PC-9 (cell line): ENCODE data around the gene PKD2L1.

ENCODE experiments used
- CTCF ChIP-seq: fragments of 200-600 bp; sonication (generic); conservative IDR thresholded peaks from 2 replicates; pipeline ENCODE4 v1.6.1; 2017; ENCODE audit warnings: mixed run types, antibody characterized with exemption, mild to moderate bottlenecking, moderate library complexity
- EZH2 ChIP-seq: fragments of 200-600 bp; sonication (generic); IDR thresholded peaks from 2 replicates; pipeline ENCODE4 v1.8.0; 2017; ENCODE audit warnings: antibody characterized with exemption, low read depth

GRCh38 chr10:100368721-100369120, 38.7 kb upstream of the PKD2L1 start:
- TF ChIP-seq CTCF (no peak), EZH2 (no peak)
